ENCODE measurements around the gene USP48. TPM values are rescaled to one million over a fixed set of nuclear protein-coding genes. Genes with fewer than 3 reads are reported as not detected.
"Not testable (repeated sequence)": the region's sequence is repeated elsewhere in the genome, so short reads cannot be mapped to it uniquely, and the experiment has no call there.

USP48 gene
- total and polyA plus RNA-seq, 10 of the 15 experiments (the other 5 are each of a cell fraction or from before 2014, with no cell fraction given), result 21.2 to 115 (median 75.5) TPM

- no peak for TF ChIP-seq CREB1 (IDR thresholded peaks at IDR 0.05; ENCODE audit: low read depth)
- no peak for TF ChIP-seq RBBP5 (conservative IDR thresholded peaks at IDR 0.05)
- no peak for TF ChIP-seq CBFB (IDR thresholded peaks at IDR 0.05; ENCODE audit: low read depth)
- TF ChIP-seq ZNF274 (IDR thresholded peaks at IDR 0.05; ENCODE audit: insufficient read depth, insufficient read length), result no peak
- FAIRE-seq, result no peak
- H3K4me1 ChIP-seq (ENCODE audit: control insufficient read depth, insufficient read depth, low read length), result no peaks in the 10 kb centered on the region
- ChIA-PET POLR2A (no interaction called here), RAD21 (ENCODE audit: unreplicated experiment) (no interaction called here), CTCF (no interaction called here), SMC1A (ENCODE audit: uncharacterized antibody, unreplicated experiment) (no interaction called here)
- no peaks in the 10 kb centered on the region for H3K79me2 ChIP-seq (ENCODE audit: control insufficient read depth, insufficient read depth, low read length)
- H3K4me3 ChIP-seq, result no peak overlapping the region
- no peaks in the 10 kb centered on the region for H4K20me1 ChIP-seq (ENCODE audit: control insufficient read depth, insufficient read depth)
- no peaks in the 10 kb centered on the region for H3K9me3 ChIP-seq (replicated peaks; ENCODE audit: control insufficient read depth, insufficient read depth, low read length)
- in situ Hi-C loops (cut with MboI) (no loop called here), intact Hi-C loops (cut with micrococcal nuclease; ENCODE audit: unreplicated experiment) (no loop called here)
- no peak overlapping the region for H3K4me2 ChIP-seq (ENCODE audit: control insufficient read depth, insufficient read depth)
- H3K27ac ChIP-seq (ENCODE audit: control insufficient read depth, insufficient read depth), result no peak overlapping the region
- ATAC-seq, result no peak
- H2AFZ ChIP-seq (ENCODE audit: control insufficient read depth, low read depth, low read length), result no peak overlapping the region
- H3K9ac ChIP-seq (ENCODE audit: control insufficient read depth, insufficient read depth, low read length), result no peak overlapping the region
- no peaks in the 10 kb centered on the region for H3K36me3 ChIP-seq (ENCODE audit: control insufficient read depth in 2 of 2, insufficient read depth in 2 of 2, low read length in 1 of 2)
- peaks cover 0 to 3% of the 10 kb centered on the region in 2 experiments; a peak in 2 of 4 replicates for H3K27me3 ChIP-seq (replicated peaks in 1 of 2; ENCODE audit: control insufficient read depth in 2 of 2, insufficient read depth in 2 of 2, low read length in 1 of 2)
- 16% methylated on average over 19 of the region's 19 CpGs for WGBS (ENCODE audit: insufficient coverage, insufficient replicate concordance, low lambda C conversion rate, missing lambda C conversion rate)
- DNase-seq (ENCODE audit: low read depth, low spot score), result no peak
- no TSS peak for BruUV-seq (replicated peaks)
Observed at GRCh38 chr1:21631944-21632887, 150.7 kb downstream of the USP48 start.

- FAIRE-seq; H3K27ac ChIP-seq (ENCODE audit: control insufficient read depth, insufficient read depth); H4K20me1 ChIP-seq (ENCODE audit: control insufficient read depth, insufficient read depth); ATAC-seq; in situ Hi-C loops (cut with MboI); H3K4me2 ChIP-seq (ENCODE audit: control insufficient read depth, insufficient read depth); H3K4me3 ChIP-seq; H3K36me3 ChIP-seq (ENCODE audit: control insufficient read depth in 2 of 2, insufficient read depth in 2 of 2, low read length in 1 of 2); intact Hi-C loops (cut with micrococcal nuclease; ENCODE audit: unreplicated experiment); H3K9me3 ChIP-seq (replicated peaks; ENCODE audit: control insufficient read depth, insufficient read depth, low read length); RAD21 ChIA-PET (ENCODE audit: unreplicated experiment); H3K9ac ChIP-seq (ENCODE audit: control insufficient read depth, insufficient read depth, low read length); H2AFZ ChIP-seq (ENCODE audit: control insufficient read depth, low read depth, low read length); CTCF ChIA-PET; H3K4me1 ChIP-seq (ENCODE audit: control insufficient read depth, insufficient read depth, low read length); SMC1A ChIA-PET (ENCODE audit: uncharacterized antibody, unreplicated experiment); DNase-seq (ENCODE audit: low read depth, low spot score); BruUV-seq (replicated peaks); H3K79me2 ChIP-seq (ENCODE audit: control insufficient read depth, insufficient read depth, low read length); POLR2A ChIA-PET; H3K27me3 ChIP-seq (replicated peaks in 1 of 2; ENCODE audit: control insufficient read depth in 2 of 2, insufficient read depth in 2 of 2, low read length in 1 of 2): not testable (repeated sequence)
- WGBS (ENCODE audit: insufficient coverage, insufficient replicate concordance, low lambda C conversion rate, missing lambda C conversion rate), result 22% methylated on average over 8 of the region's 8 CpGs
Observed at GRCh38 chr1:21631590-21631943, 151.4 kb downstream of the USP48 start.

Data from GM12878 (cell line).